Bronchus fibroblast of lung (primary cell): ENCODE results near the gene SIGMAR1. TPM values are rescaled to one million over a fixed set of nuclear protein-coding genes. Genes with fewer than 3 reads are reported as not detected.

Experiments used
- total RNA-seq: library from RNA; depleted of rRNA; stranded (reverse); fragments of >200 nt; gene quantifications from 2 replicates; pipeline ENCODE4 v1.2.3, GENCODE V29; 2015

Gene SIGMAR1
- total RNA-seq: 223 and 227 TPM in 2 replicates

GRCh38 chr9:34637356-34638137 is at the start of gene SIGMAR1:
Gene SIGMAR1, minus strand, starts transcription at chr9:34637787. Its CDS starts 90 bp downstream, at chr9:34637697.

GRCh38 chr9:34662526-34663302 is 25.1 kb upstream of the SIGMAR1 start, which contains the start of gene CCL27:
Gene CCL27, minus strand, starts transcription at chr9:34662657. Its CDS starts 24 bp downstream, at chr9:34662633.

DNA sequence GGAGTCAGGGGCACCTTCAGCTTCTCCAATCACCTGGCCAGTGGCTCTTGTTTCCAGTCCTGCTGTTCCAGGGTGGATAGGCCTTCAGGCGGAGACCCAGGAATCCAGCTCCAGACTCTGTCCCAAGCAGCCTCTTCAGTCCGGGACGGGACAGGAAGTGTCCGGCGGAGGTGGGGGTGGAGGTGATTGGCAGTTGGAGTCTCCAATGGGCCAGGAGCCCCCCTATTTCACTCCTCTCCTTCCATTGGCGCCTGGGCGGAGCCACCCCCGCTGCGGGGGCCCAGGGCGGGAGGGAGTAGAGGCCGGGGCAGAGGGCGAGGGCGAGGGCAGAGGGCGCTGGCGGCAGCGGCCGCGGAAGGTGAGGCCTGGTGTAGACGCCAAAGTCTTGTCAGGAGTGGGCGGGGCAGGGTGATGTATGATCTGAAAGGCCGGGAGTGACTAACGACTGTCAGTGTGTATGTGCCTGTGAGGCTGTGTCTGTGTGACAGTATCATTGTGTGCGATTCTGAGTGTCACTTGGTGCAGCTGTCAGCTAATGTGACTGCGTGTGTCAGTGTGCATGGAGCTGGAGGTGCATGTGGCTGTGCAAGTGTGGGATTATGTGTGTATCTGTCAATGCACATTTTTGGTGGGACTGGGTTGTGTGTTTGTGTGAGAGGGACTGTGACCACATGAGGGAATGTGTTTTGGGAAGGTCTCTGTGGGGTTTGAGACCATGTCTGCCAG is 14.5 kb upstream of the SIGMAR1 start, which contains the start of gene IL11RA:
IL11RA (plus strand) TSS at position 310 of the 726 bp plus-strand sequence. CDS start 3,033 bp downstream, outside the sequence.

GRCh38 chr9:34646211-34647083 is 8.9 kb upstream of the SIGMAR1 start, which contains the start of gene GALT:
Gene GALT, plus strand, starts transcription at chr9:34646675. Its CDS starts 30 bp downstream, at chr9:34646705.

GRCh38 chr9:34628656-34629490 is 8.7 kb downstream of the SIGMAR1 start, which contains the start of gene ARID3C:
Gene ARID3C, minus strand, starts transcription at chr9:34629066. Its CDS starts 1,052 bp downstream, at chr9:34628014.

GRCh38 chr9:34620061-34620994 is 17.3 kb downstream of the SIGMAR1 start, which contains the start of gene DCTN3:
Gene DCTN3, minus strand, starts transcription at chr9:34620495. Its CDS starts 31 bp downstream, at chr9:34620464.

DNA sequence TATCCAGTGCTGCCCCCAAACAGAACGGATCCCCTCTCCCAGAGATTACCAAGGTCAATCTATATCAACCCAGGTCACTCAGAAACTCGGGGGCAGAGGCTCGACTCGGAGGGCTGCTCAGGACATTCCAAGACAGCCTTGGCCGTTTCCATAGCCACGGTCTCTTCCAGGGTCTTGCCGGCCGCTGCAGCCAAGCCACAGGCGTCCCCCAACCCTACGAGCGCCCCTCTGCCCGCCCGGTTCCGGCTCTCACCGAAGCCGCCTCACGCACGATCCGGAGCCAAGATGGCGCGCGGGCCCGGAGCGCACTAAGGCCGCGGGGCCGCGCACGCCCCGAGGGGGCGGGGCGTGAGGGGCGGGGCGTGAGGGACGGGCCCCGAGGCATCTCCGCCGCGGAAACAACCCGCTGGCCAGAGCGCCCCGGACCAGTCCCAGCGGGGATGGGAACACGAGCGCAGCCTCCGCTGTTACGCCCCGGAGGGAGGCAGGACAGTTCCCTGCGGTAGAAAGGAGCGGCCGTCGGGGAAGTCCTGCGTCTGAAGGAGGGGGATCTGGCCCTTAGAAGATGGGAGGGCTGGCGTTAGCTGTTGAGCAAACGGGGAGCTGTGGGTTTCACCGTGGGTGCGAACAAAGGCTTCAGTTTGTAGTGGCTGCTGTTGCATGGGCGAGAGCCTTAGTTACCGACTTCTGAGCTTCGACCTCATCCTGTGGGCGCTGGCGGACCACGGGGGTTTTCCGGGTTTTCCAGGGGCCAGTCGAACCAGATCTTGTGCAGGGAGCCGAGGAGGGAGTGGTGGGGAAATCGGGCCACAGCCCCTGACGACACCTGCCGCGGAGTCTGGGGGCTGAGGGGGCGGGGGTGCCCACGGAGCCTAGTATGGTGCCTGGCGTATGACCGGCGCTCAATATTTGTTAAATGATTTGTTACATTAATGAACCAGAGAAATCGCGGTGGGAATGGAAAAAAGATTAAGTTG is 25.5 kb downstream of the SIGMAR1 start, which contains the start of gene RPP25L:
RPP25L (minus strand) TSS at position 287 of the 977 bp plus-strand sequence. CDS start 801 bp downstream, outside the sequence.

DNA sequence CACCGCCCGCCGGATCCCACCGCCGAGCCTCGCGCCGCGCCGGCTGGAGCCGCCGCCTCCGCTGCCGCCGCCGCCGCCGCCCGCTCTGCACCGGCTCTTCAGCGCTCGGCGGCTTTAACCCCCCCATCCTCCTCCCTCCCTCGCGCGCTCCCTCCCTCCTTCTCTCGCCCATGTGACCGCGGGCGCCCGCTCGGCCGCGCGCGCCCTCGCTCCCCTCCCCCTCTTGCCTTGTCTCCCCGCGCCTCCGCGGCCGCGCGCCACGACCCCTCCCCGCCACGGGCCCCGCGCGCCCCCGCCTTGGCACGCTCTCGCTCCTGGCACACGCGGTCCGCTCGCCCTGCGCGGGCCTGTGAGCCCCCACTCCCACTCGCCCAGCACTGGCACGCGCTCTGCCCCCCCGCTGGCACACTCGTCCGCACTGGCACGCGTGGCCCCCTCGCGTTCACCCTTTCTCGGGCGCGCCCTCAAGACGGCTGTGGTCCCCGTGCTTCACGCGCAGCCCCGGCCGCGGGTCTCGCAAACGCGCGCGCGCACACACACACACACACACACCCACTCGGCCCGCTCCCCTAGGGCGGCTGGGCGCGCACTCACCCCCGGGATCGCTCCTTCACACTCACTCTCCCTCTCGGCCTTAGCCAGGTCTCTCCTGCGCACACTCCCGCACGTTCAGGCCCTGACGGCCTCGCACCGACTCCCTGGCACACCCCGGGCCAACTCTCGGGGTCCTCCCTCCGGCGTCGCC is 47.8 kb downstream of the SIGMAR1 start, which contains the start of gene CNTFR:
CNTFR (minus strand) TSS at position 89 of the 745 bp plus-strand sequence. CDS start 20,743 bp downstream, outside the sequence.

Other genes starting within 250 kb of the SIGMAR1 start
- 10.4 and 11.6 TPM in 2 replicates for gene FAM219A, start 179.2 kb downstream of the SIGMAR1 start, total RNA-seq
- not detected in 2 replicates for gene DNAI1, start 179.0 kb downstream of the SIGMAR1 start, total RNA-seq
- gene ENHO, start 114.8 kb downstream of the SIGMAR1 start, total RNA-seq: not detected in 2 replicates
- gene CNTFR, start 48.1 kb downstream of the SIGMAR1 start, total RNA-seq: not detected in 2 replicates
- gene RPP25L, start 25.7 kb downstream of the SIGMAR1 start, total RNA-seq: 33.7 and 35.5 TPM in 2 replicates
- 125 and 175 TPM in 2 replicates for gene DCTN3, start 17.3 kb downstream of the SIGMAR1 start, total RNA-seq
- not detected in 2 replicates for gene ARID3C, start 8.7 kb downstream of the SIGMAR1 start, total RNA-seq
- 15.5 and 18.5 TPM in 2 replicates for gene GALT, start 8.9 kb upstream of the SIGMAR1 start, total RNA-seq
- gene IL11RA, start 14.4 kb upstream of the SIGMAR1 start, total RNA-seq: 13.8 and 16.5 TPM in 2 replicates
- gene CCL27, start 24.9 kb upstream of the SIGMAR1 start, total RNA-seq: not detected in 2 replicates
- gene CCL19, start 53.5 kb upstream of the SIGMAR1 start, total RNA-seq: not detected in 2 replicates
- not detected in 2 replicates for gene CCL21, start 72.3 kb upstream of the SIGMAR1 start, total RNA-seq